Mesodermal cell (in vitro differentiated cells): ENCODE results near the gene SELENOM.
A peak's percentile ranks its signal among the peaks of the same experiment; 100 is the strongest.

ENCODE experiments used
- H3K27ac ChIP-seq: 2 replicates; pipeline ENCODE4 v1.7.0; 2013; ENCODE audit warnings: mild to moderate bottlenecking, low read depth, low read length, moderate library complexity; ENCODE audit not compliant: severe bottlenecking
- H3K36me3 ChIP-seq: 2 replicates; pipeline ENCODE4 v1.7.1; 2013; ENCODE audit warnings: mild to moderate bottlenecking, low read length, moderate library complexity; ENCODE audit not compliant: control insufficient read depth, insufficient read depth
- H3K4me1 ChIP-seq: one replicate; pipeline ENCODE4 v1.7.1; 2013; ENCODE audit warnings: mild to moderate bottlenecking, low read length; ENCODE audit not compliant: insufficient read depth, control insufficient read depth, poor library complexity, severe bottlenecking
- H3K4me3 ChIP-seq: 2 replicates; pipeline ENCODE4 v1.7.0; 2013; ENCODE audit warnings: low read length, control low read depth, mild to moderate bottlenecking; ENCODE audit not compliant: insufficient read depth, poor library complexity, severe bottlenecking; ENCODE audit errors: extremely low read depth
- H3K9me3 ChIP-seq: 2 replicates; pipeline ENCODE4 v1.7.1; 2013; ENCODE audit warnings: mild to moderate bottlenecking, low read length, moderate library complexity; ENCODE audit not compliant: control insufficient read depth
- WGBS, 2 experiments: methylation state at CpG; one replicate each; pipeline ENCODE4 v1.1.5; 2013; ENCODE audit warnings: missing lambda C conversion rate in 2 of 2; ENCODE audit not compliant: insufficient coverage in 2 of 2; 5-methylcytosine and 5-hydroxymethylcytosine counted together

The SELENOM gene

GRCh38 chr22:31090217-31091085 is 16.9 kb downstream of the SELENOM start:
- no peaks in the 10 kb centered on the region for H3K9me3 ChIP-seq
- H3K4me3 ChIP-seq = no peak overlapping the region
- H3K4me1 ChIP-seq = peaks cover 5% of the 10 kb centered on the region
- H3K36me3 ChIP-seq = peaks cover 76% of the 10 kb centered on the region
- no peak overlapping the region for H3K27ac ChIP-seq
- WGBS, 2 experiments = 92 to 95% methylated on average over 12 to 14 of the region's 15 CpGs

- Histone ChIP-seq H3K4me1 (peaks cover 9% of the 10 kb centered on the region), H3K4me3 (no peak overlapping the region), H3K36me3 (peaks cover 66% of the 10 kb centered on the region), H3K9me3 (no peaks in the 10 kb centered on the region), H3K27ac (no peak overlapping the region)
- WGBS, 2 experiments = 76 to 85% methylated on average over 6 to 8 of the region's 9 CpGs
These were observed 17.9 kb downstream of the SELENOM start for GRCh38 chr22:31089160-31090100.

- Histone ChIP-seq H3K27ac (no peak overlapping the region), H3K36me3 (peaks cover 64% of the 10 kb centered on the region), H3K4me1 (peaks cover 9% of the 10 kb centered on the region), H3K4me3 (no peak overlapping the region), H3K9me3 (no peaks in the 10 kb centered on the region)
- WGBS, 2 experiments = 95 to 96% methylated on average over 23 to 24 of the region's 26 CpGs
These were observed 19.0 kb downstream of the SELENOM start for GRCh38 chr22:31088233-31088986.

DNA sequence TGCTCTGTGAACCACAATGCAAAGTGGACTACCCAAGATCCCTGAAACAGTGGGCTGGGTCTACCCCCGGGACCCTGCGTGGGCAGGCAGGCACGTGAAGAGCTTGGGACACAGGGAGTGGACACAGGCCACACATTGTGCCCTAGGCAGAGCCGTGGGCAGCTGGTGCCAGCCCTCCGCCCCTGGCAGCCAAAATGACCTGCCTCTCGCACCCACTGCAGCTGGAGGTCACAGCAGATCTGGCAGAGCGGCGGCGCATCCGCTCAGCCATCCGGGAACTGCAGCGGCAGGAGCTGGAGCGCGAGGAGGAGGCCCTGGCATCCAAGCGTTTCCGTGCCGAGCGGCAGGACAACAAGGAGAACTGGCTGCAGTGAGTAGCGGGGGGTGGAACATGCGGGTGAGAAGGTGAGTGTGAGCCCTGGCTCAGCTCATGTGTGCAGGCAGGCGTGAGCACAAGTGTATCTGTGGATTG is 19.6 kb downstream of the SELENOM start:
- Histone ChIP-seq H3K4me1 (peaks cover 11% of the 10 kb centered on the region), H3K4me3 (no peak overlapping the region), H3K9me3 (no peaks in the 10 kb centered on the region), H3K36me3 (peaks cover 63% of the 10 kb centered on the region), H3K27ac (no peak overlapping the region)
- WGBS, 2 experiments = 91 to 94% methylated on average over 20 to 21 of the region's 21 CpGs

GRCh38 chr22:31086703-31087330 is 20.6 kb downstream of the SELENOM start:
- peaks cover 21% of the 10 kb centered on the region for H3K4me1 ChIP-seq
- WGBS, 2 experiments = 93 to 96% methylated on average over 4 of the region's 8 CpGs
- no peak overlapping the region for H3K27ac ChIP-seq
- H3K9me3 ChIP-seq = no peaks in the 10 kb centered on the region
- no peak overlapping the region for H3K4me3 ChIP-seq
- peaks cover 53% of the 10 kb centered on the region for H3K36me3 ChIP-seq

- Histone ChIP-seq H3K9me3 (no peaks in the 10 kb centered on the region), H3K36me3 (peaks cover 44% of the 10 kb centered on the region), H3K4me1 (peaks cover 24% of the 10 kb centered on the region), H3K4me3 (no peak overlapping the region), H3K27ac (peak overlapping the region; percentile 30)
- WGBS, 2 experiments = 100% methylated on average over 2 to 3 of the region's 3 CpGs
These were observed 21.4 kb downstream of the SELENOM start for GRCh38 chr22:31085928-31086327.

DNA sequence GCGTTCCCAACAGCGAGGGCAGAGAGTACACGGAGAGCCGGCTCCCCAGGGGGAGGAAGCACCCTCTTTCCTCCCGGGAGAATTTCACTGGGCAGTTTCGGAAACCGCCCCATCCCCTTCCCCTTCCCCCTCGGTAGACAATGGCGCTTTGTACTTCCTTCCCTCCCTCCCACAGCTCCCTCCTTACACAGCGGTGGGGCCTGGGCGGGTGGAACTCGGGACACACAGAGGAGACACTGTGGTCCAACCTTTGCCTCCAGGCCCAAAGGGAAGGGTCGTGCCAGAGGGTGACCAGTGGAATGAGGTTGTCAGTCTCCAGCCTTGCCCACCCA is 21.9 kb downstream of the SELENOM start:
- H3K27ac ChIP-seq = peak overlapping the region; percentile 79
- peaks cover 40% of the 10 kb centered on the region for H3K36me3 ChIP-seq
- H3K4me1 ChIP-seq = peaks cover 24% of the 10 kb centered on the region
- WGBS, 2 experiments = 13 to 78% methylated on average over 1 to 4 of the region's 13 CpGs
- H3K9me3 ChIP-seq = no peaks in the 10 kb centered on the region
- H3K4me3 ChIP-seq = peak overlapping the region; percentile 40

- 2 to 3% methylated on average over 46 to 62 of the region's 69 CpGs for WGBS, 2 experiments
- Histone ChIP-seq H3K27ac (peak overlapping the region; percentile 79), H3K4me3 (peak overlapping the region; percentile 40), H3K4me1 (peaks cover 24% of the 10 kb centered on the region), H3K9me3 (no peaks in the 10 kb centered on the region), H3K36me3 (peaks cover 35% of the 10 kb centered on the region)
These were observed 22.4 kb downstream of the SELENOM start for GRCh38 chr22:31084811-31085492.

DNA sequence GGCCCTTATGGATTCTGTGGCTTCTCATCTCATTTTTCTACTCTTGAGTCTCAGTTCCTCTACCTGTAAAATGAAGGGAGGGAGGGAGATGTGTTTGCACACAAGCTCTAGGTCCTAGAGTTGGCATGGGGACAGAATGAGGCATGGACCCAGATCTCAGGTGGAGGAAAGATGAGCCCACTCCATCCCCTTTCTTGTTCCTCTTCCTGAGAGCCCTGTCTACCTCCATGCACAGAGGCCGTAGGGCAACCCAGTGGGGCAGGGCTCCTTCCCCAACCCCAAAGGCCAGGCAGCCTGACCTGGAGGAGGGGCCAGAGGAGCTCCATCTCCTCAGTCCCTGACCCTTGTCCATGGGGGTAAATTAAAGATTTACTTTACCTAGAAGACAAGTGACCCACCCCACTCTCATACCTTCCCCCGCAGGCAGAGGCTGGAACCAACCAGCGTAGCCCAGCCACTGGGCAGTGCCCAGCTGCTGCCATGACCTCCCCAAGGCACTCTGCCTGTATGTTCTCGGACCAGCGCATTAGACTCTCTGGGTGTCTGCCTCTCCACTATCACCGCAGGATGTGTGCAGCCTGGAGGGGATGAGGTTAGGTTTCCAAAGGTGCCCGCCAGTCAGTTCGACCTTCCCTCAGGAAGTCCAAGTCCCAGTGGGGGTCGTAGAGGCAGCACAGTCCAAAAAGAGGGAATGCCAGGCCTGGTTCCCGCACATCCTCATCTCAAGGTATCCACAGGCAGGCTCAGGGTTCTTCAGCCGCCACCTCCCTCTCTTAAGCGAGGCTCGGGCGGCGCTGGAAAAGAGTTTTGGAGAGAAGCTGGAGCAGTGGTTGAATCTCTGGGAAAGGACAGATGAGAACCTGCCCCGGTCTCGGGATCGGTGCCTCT is 23.2 kb downstream of the SELENOM start:
- Histone ChIP-seq H3K9me3 (no peaks in the 10 kb centered on the region), H3K27ac (peak overlapping the region; percentile 79), H3K4me3 (peak overlapping the region; percentile 40), H3K4me1 (peaks cover 24% of the 10 kb centered on the region), H3K36me3 (peaks cover 28% of the 10 kb centered on the region)
- 28 to 38% methylated on average over 11 to 16 of the region's 18 CpGs for WGBS, 2 experiments
